Skeletal muscle tissue (tissue), 4 donors: ENCODE data around the gene FAAP100. TPM values are rescaled to one million over a fixed set of nuclear protein-coding genes. Genes with fewer than 3 reads are reported as not detected.

Source experiments
- H3K27ac ChIP-seq: one replicate; pipeline ENCODE4 v1.7.0; 2013; ENCODE audit warnings: mild to moderate bottlenecking, low read depth, low read length, inconsistent platforms
- H3K27me3 ChIP-seq, 3 donors: one replicate each; pipeline ENCODE4 v1.7.0; 2013; ENCODE audit warnings: low read length in 3 of 3; ENCODE audit not compliant: control insufficient read depth in 3 of 3, insufficient read depth in 3 of 3
- H3K36me3 ChIP-seq, 3 donors: one replicate each; pipeline ENCODE4 v1.7.0; 2013; ENCODE audit warnings: low read length in 3 of 3; ENCODE audit not compliant: control insufficient read depth in 3 of 3, insufficient read depth in 3 of 3
- H3K4me1 ChIP-seq, 3 donors: one replicate each; pipeline ENCODE4 v1.7.0; 2013; ENCODE audit warnings: low read length in 3 of 3, mild to moderate bottlenecking in 3 of 3; ENCODE audit not compliant: control insufficient read depth in 3 of 3, insufficient read depth in 3 of 3
- H3K4me3 ChIP-seq, 3 donors: one replicate each; pipeline ENCODE4 v1.7.0; 2013; ENCODE audit warnings: low read length in 3 of 3
- H3K9ac ChIP-seq, 3 donors: one replicate each; pipeline ENCODE4 v1.7.0; 2013; ENCODE audit warnings: low read length in 3 of 3, mild to moderate bottlenecking in 3 of 3, moderate library complexity in 2 of 3, low read depth in 1 of 3
- H3K9me3 ChIP-seq, 3 donors: one replicate each; pipeline ENCODE4 v1.7.0; 2013; ENCODE audit warnings: low read length in 3 of 3; ENCODE audit not compliant: control insufficient read depth in 3 of 3
- total RNA-seq: library from RNA; depleted of rRNA; stranded (reverse); fragments of >200 nt; gene quantifications from one replicate; pipeline ENCODE4 v1.2.3, GENCODE V29; 2014
- donor health status: Osteomylitis.

FAAP100 gene
- total RNA-seq, 1 donor from 2014 or later = 7.8 TPM

GRCh38 chr17:81556863-81557262, 4.7 kb upstream of the FAAP100 start:
- Histone ChIP-seq H3K27ac (peak overlapping the region; percentile 26), H3K9me3 (no peaks in the 10 kb centered on the region), H3K4me3 (no peak overlapping the region), H3K9ac (no peak overlapping the region), H3K4me1 (peaks cover 20 to 46% (median 35%) of the 10 kb centered on the region in 3 donors), H3K27me3 (no peaks in the 10 kb centered on the region), H3K36me3 (peaks cover 35 to 45% (median 37%) of the 10 kb centered on the region in 3 donors)

GRCh38 chr17:81556175-81556691, 4.1 kb upstream of the FAAP100 start:
- peaks cover 26 to 52% (median 40%) of the 10 kb centered on the region in 3 donors for H3K4me1 ChIP-seq

GRCh38 chr17:81553616-81554181, 1.5 kb upstream of the FAAP100 start:
- Histone ChIP-seq H3K4me1 (peaks cover 31 to 61% (median 47%) of the 10 kb centered on the region in 3 donors), H3K27ac (peak overlapping the region; percentile 65), H3K36me3 (peaks cover 29 to 36% (median 32%) of the 10 kb centered on the region in 3 donors), H3K9ac (peak overlapping the region in 2 of 3 donors; percentile 79 to 89), H3K9me3 (no peaks in the 10 kb centered on the region), H3K27me3 (no peaks in the 10 kb centered on the region), H3K4me3 (peak overlapping the region; percentile 79 to 88 (median 82))

More at GRCh38 chr17:81556175-81556691, 4.1 kb upstream of the FAAP100 start:
- Histone ChIP-seq H3K4me3 (no peak overlapping the region), H3K27ac (peak overlapping the region; percentile 26), H3K9me3 (no peaks in the 10 kb centered on the region), H3K9ac (peak overlapping the region; percentile 12 to 66 (median 23)), H3K36me3 (peaks cover 31 to 39% (median 33%) of the 10 kb centered on the region in 3 donors), H3K27me3 (no peaks in the 10 kb centered on the region)

- peak overlapping the region; percentile 79 to 88 (median 82) for H3K4me3 ChIP-seq
- H3K27ac ChIP-seq = peak overlapping the region; percentile 65
- H3K27me3 ChIP-seq = no peaks in the 10 kb centered on the region
- H3K4me1 ChIP-seq = peaks cover 31 to 59% (median 47%) of the 10 kb centered on the region in 3 donors
- H3K36me3 ChIP-seq = peaks cover 23 to 33% (median 28%) of the 10 kb centered on the region in 3 donors
- H3K9ac ChIP-seq = peak overlapping the region; percentile 72 to 89 (median 79)
- H3K9me3 ChIP-seq = no peaks in the 10 kb centered on the region
These were observed 964 bp upstream of the FAAP100 start for GRCh38 chr17:81553018-81553615.

GRCh38 chr17:81551458-81552243, 502 bp downstream of the FAAP100 start:
- Histone ChIP-seq H3K4me1 (peaks cover 30 to 45% (median 37%) of the 10 kb centered on the region in 3 donors), H3K27ac (peak overlapping the region; percentile 65), H3K9ac (peak overlapping the region; percentile 79 to 89 (median 81)), H3K36me3 (peaks cover 20 to 33% (median 30%) of the 10 kb centered on the region in 3 donors), H3K9me3 (no peaks in the 10 kb centered on the region), H3K27me3 (no peaks in the 10 kb centered on the region), H3K4me3 (peak overlapping the region; percentile 67 to 88 (median 79))

- Histone ChIP-seq H3K36me3 (peaks cover 28 to 37% (median 37%) of the 10 kb centered on the region in 3 donors), H3K27ac (no peak overlapping the region), H3K4me3 (peak overlapping the region; percentile 67 to 88 (median 79)), H3K4me1 (peaks cover 25 to 38% (median 30%) of the 10 kb centered on the region in 3 donors), H3K9me3 (no peaks in the 10 kb centered on the region), H3K27me3 (no peaks in the 10 kb centered on the region), H3K9ac (peak overlapping the region in 2 of 3 donors; percentile 79 to 89)
These were observed 1.2 kb downstream of the FAAP100 start for GRCh38 chr17:81550830-81551457.

GRCh38 chr17:81550285-81550684, 1.9 kb downstream of the FAAP100 start:
- H3K9ac ChIP-seq = no peak overlapping the region
- H3K9me3 ChIP-seq = no peaks in the 10 kb centered on the region
- no peak overlapping the region for H3K27ac ChIP-seq
- no peaks in the 10 kb centered on the region for H3K27me3 ChIP-seq
- H3K36me3 ChIP-seq = peaks cover 34 to 44% (median 43%) of the 10 kb centered on the region in 3 donors
- H3K4me1 ChIP-seq = peaks cover 25 to 35% (median 28%) of the 10 kb centered on the region in 3 donors
- H3K4me3 ChIP-seq = no peak overlapping the region

GRCh38 chr17:81549826-81550225, 2.3 kb downstream of the FAAP100 start:
- Histone ChIP-seq H3K9ac (no peak overlapping the region), H3K4me1 (peaks cover 25 to 35% (median 28%) of the 10 kb centered on the region in 3 donors), H3K36me3 (peaks cover 38 to 48% (median 47%) of the 10 kb centered on the region in 3 donors), H3K27me3 (no peaks in the 10 kb centered on the region), H3K27ac (no peak overlapping the region), H3K4me3 (no peak overlapping the region), H3K9me3 (no peaks in the 10 kb centered on the region)

- Histone ChIP-seq H3K9ac (no peak overlapping the region), H3K27me3 (no peaks in the 10 kb centered on the region), H3K4me1 (peaks cover 24 to 33% (median 27%) of the 10 kb centered on the region in 3 donors), H3K9me3 (no peaks in the 10 kb centered on the region), H3K36me3 (peaks cover 43 to 53% (median 52%) of the 10 kb centered on the region in 3 donors), H3K27ac (no peak overlapping the region), H3K4me3 (no peak overlapping the region)
These were observed 3.1 kb downstream of the FAAP100 start for GRCh38 chr17:81549031-81549557.
